IPS-18c (cell line): Measurements from ENCODE around the gene CASZ1.

Source experiments
- H3K4me3 ChIP-seq: 2 replicates; pipeline ENCODE4 v1.7.0; 2013; ENCODE audit warnings: low read depth, mild to moderate bottlenecking, low read length, moderate library complexity; ENCODE audit not compliant: insufficient read depth
- H3K9me3 ChIP-seq: one replicate; pipeline ENCODE4 v1.6.1; 2013; ENCODE audit warnings: mild to moderate bottlenecking, low read length, moderate library complexity; ENCODE audit not compliant: control insufficient read depth, insufficient read depth

The CASZ1 gene

DNA sequence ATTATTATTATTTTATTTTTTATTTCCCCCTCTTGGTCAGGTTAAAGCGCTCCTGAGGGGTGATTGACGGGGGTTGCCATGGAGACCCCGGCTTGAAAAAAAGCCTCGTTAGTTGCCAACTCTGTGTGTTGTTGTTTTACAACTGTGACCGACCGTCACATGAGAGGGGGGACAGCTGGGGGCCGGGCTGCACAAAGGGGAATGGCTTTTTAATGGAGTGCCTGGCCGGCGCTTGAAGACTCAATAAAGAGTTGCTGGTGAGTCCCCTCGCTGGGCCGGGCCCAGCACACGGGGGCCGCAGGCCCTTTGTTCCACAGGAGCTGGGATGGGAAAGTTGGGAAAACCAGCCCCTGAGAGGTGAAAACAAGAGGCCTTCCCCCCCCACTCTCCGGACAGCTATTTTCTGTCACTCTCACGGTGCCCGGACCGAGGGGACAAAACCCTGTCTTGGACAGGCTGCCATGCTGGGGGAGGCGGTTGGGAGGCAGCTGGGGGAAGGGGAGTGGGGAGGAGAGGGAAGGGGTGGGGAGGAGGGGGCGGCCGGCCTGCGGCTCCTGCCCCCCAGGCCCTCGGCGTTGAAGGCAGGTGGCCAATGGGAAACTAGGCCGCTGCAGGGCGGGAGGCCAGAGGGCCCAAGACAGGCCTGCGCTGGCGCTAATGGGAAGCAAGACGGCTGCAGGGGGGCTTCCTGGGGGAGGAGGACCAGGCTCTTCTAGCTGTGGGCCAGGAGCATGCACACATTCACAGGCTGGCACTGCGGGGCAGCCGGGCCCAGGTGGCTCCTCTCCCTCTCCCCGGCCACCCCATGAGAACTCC is 67.6 kb downstream of the CASZ1 start:
- H3K4me3 ChIP-seq = no peak overlapping the region
- no peaks in the 10 kb centered on the region for H3K9me3 ChIP-seq

DNA sequence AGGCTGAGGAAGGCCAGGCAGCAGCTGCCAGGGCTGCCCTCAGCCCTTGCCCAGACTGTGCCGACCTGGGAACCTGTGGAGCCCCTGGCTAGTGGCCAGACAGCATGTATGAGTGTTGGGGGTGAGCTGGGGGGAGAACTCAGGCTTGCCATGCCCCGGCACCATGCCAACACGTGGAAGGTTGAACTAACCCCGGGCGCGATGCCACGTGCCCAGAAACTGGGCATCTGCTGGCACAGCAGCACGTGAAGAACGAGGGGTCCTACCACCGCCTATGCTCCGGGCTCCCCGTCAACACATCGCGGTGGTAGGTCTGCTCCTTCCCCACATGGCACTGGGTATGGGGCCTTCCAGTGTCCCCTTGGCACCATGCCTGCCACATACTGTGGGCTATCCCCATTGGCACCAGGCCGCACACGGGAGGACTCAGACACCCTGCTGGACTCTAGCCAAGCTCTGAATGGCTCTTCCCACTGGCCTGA is 68.7 kb downstream of the CASZ1 start:
- Histone ChIP-seq H3K4me3 (no peak overlapping the region), H3K9me3 (no peaks in the 10 kb centered on the region)

DNA sequence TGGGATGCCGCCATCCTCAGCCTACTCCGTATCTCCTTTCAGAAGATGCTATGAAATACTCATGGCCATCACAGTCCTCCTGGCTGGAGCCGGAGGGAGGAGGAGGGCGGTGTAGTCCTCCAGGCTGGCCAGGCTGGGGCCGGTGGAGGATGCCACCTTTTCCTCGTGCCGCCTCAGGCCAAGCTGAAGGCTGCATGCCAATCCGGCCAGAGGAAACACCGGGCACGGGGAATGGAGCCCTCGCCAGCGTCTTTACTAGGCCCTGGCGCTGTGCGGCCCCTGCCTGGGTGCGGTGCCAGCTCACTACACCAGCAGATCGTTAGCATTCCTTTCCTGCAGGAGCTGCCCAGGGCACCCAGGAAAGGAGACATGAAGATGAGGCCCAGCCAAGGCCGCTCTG is 70.1 kb downstream of the CASZ1 start:
- Histone ChIP-seq H3K9me3 (no peaks in the 10 kb centered on the region), H3K4me3 (no peak overlapping the region)

DNA sequence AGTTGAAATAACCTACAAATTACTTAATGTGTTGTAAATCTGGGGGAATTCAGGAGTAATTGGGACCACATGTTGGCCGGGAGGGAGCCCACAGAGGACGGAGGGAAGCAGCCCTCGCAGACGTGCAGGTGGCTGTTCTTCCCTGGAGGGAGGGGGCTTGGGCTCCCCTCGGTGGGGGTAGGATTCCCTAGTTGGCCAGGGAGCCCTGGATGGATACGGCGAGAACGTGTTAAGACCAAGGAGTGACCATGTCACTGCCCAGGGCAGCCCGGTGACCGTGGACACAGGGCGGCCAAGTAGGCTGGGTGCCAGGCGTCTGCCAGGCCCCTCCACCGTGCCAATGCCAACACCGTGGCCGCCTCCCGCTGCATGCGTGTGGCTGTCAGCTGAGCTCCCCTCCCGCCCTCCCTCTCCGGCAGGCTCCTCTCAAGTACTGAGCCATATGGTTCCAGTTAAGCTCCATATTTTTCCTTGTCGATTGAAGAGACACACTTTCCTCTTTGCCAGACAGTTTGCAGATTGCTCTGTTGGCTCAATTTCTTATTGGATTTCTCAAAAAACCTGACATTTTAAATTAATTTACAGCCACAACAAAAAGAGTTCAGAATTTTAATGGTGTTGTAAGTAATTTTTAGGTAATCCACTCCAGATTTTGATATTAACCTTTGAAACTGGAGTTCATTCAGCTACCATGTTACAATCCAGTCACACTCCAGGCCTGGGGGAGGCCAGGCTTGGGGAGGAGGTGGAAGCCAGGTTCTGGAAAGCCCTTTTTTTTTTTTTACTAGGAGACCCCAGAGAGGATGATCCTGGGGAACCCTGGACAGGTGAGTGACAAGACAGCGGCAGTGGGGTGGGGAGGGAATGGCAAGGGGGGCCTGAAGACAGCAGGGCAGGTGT is 71.2 kb downstream of the CASZ1 start:
- no peak overlapping the region for H3K4me3 ChIP-seq
- no peaks in the 10 kb centered on the region for H3K9me3 ChIP-seq

DNA sequence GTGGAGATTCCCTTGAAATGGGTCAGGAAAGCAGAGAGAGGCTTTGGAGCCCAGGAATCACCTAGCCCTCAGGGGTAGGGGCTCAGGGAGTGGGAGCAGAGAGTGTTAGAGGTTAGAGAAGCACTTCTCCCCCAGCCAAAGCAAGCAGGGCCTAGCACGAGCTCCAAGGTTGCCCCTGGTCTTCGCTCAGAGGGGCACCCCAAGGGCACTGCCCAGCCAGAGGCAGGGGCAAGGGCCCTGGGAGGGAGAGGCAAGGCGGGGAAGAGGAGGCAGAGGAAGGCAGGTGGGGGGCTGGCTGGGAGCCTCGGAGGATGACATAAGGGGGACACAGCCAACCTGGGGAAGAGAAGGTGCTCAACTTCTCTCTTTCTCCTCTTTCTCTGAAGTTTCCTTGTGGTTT is 71.9 kb downstream of the CASZ1 start:
- no peaks in the 10 kb centered on the region for H3K9me3 ChIP-seq
- no peak overlapping the region for H3K4me3 ChIP-seq

DNA sequence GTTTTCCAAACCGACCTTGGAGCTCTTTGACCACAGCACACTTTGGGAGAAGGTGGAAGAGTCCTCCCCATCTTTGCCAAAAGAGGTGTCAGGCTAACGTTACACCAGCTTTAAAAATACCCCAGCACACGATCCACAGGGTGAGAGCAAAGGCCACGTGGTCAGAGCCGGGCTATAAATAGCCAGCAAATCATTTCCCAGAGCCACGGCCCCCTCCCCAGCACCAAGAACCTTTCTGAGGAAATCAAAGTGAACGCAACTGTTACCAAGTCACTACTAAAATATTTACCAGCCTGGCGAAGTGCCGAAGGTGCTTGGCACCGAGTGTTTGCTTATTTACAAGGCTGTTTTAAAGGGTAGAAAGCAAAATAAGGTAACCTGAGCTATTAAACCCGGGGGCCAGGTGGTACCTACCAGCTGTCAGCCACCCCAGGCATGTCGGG is 72.4 kb downstream of the CASZ1 start:
- no peak overlapping the region for H3K4me3 ChIP-seq

DNA sequence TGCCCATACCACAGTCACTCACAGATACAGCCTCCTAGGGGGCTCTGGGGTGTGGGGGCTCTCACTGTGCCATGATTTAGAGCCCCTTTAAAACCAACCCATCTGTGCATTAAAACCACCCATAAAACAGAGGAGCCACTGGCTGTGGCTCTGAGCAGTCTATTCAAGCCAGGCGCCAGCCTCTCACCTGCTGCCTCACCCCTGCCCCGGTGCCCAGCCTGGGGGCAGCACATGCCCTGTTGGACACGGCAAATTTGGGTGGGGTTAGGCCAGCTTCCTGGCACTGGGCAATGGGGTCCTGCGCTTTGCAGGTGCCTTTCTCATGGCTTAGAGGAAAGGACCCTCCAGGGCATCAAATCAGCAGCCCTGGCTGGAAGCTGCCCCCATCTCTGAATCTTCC is 73.1 kb downstream of the CASZ1 start:
- H3K4me3 ChIP-seq = no peak overlapping the region
- H3K9me3 ChIP-seq = no peaks in the 10 kb centered on the region

More for the DNA sequence above, 72.4 kb downstream of the CASZ1 start:
- no peaks in the 10 kb centered on the region for H3K9me3 ChIP-seq

DNA sequence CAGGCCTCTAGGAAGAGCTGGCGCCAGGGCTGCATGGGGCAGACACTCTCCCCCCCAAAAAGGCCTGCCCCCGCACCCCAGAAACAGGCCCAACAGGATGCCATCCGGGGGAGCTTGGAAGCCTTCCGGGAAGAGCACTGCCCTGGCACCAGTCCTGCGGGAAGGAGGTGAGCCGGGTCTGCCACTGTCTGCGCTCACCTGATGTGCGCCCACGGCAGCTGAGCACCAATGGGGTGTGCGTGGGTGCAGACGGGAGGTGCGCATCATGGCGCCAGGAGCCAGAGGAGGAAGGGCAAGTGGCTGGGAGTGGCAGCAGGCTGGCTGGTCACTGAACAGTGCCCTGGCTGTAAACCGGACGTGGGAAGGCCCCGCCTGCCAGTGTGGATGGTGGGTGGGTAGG is 73.6 kb downstream of the CASZ1 start:
- Histone ChIP-seq H3K9me3 (no peaks in the 10 kb centered on the region), H3K4me3 (no peak overlapping the region)

DNA sequence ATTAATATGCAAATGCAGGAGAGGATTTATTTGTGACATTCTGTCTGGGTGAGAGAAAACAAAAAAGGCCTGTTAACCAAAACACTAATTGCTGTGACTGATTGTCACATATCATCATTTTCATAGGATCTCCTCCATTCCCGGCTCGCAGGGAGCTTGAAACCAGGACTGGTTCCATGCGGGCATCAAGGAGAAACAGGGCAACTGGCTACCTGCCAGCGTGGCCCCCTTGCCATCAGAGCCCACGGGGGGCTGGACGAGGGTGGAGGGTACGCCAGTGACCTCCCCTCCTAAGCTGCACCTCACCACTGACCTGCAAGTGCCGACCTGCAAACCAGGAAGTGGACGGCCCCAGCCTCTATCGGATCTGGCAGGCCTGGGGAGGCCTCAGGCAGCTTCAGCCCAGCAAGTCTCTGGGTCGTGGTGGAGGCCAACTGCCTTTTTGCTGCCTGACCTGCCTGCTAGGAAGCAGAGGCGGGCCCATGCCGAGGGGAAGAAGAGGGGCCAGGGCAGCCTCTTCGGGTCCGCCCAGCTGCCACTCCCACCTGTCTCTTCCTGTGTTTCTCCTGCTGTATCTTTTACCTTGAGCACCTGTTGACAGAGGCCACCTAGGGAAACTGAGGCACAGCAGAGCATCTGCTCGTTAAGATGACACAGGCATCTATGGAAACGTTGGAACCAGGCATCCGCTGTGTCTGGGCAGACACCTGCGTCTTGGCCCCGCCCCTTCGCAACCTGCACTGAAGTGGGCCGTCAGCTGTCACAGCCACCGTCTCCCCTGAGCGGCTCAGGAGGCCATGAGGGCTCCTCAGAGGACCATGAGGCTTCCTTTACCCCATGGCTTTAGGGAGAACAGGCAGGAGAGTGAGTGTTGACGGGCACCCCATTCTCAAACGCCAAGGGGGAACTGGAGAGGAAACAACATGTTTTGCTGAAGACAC is 74.8 kb downstream of the CASZ1 start:
- Histone ChIP-seq H3K4me3 (no peak overlapping the region), H3K9me3 (no peaks in the 10 kb centered on the region)

DNA sequence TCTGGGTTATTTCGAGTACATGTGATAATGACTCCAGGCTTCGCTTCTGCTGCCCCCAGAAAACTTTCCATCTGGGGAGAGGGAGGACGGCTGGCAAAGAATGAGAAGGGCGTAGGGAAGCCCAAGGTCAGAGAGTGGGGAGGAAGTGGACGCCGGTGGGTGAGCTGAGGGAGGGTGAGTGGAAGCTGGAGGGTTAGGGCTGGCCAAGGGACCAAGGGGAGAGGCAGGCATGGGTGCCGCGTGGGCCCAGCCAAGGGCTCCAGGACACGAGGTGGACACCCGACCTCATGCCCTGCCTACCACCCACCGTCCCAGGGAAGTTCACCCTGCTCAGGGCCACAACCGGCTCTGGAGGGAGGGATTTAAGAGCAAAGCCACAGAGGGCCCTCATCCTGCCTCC is 75.8 kb downstream of the CASZ1 start:
- Histone ChIP-seq H3K4me3 (no peak overlapping the region), H3K9me3 (no peaks in the 10 kb centered on the region)

DNA sequence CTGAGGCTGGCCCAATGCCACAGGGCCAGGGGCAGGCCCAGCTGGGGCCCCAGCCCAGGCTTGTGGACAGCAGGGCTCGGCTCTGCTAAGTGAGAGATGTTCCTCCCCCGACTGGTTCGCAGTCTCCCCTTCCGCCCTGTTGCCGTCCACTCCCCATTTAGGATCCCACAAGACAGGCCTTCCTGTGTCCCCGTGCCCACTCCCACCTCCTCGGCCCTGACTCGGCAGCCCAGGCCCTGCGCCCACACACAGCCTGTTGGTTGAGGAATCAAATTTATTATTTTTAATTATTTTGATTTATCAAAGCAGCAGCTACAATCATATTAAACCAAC is 78.4 kb downstream of the CASZ1 start:
- Histone ChIP-seq H3K9me3 (no peaks in the 10 kb centered on the region), H3K4me3 (no peak overlapping the region)

DNA sequence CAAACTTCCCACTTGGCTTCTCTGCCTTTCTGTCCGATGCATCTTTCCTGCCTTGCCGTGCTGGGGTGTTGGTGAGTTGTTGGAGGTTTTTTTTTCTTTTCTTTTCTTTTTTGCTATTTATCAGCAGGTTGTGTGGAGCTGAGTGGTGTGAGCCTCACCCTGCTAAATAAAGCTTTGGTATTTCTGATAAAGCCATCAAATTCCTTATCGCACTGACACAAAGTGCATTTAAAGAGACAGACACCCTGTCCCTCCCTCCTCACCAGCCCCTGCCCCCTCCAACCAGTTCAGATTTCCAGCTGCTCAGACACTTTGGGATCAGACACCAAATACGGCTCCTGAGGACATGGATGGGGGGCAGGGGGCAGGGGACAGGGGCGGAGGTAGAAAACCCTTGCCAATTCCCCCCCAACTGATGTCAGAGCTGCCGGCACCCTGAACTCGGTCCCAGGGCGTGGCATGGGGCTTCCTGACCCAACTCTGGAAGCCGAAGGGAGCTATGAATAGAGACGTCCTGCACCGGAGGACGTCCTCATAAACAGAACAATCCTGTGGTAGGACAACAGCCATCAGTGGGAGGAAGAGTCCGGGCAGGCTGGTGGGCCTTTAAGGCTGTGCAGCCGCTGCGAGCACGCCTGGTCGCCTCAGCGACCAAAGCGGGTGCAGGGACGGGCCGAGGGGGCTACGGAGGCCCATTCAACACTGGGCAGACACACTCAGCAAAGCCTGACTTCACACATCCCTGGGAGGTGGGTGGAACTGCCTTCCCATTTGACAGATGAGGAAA is 79.0 kb downstream of the CASZ1 start:
- Histone ChIP-seq H3K9me3 (no peaks in the 10 kb centered on the region), H3K4me3 (no peak overlapping the region)

DNA sequence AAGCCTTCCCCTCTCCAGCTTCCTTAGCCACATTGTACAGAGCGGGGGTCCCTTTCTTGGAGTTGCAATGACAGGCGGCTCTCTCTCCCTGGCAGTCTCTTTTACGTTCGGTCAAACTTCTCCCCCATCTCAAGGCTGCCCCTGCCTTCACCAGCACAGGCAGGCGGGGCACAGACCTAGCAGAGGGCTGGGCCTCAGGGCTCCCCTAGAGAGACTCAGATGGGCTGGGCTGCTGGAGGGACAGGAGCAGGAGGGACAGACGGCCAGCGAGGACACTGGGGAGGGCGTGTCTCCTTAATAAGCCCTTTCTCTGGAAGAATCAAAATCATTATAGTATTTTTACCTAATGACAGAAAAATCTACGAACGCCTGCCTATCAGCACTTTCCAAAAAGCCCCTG is 79.6 kb downstream of the CASZ1 start:
- no peak overlapping the region for H3K4me3 ChIP-seq
- no peaks in the 10 kb centered on the region for H3K9me3 ChIP-seq

DNA sequence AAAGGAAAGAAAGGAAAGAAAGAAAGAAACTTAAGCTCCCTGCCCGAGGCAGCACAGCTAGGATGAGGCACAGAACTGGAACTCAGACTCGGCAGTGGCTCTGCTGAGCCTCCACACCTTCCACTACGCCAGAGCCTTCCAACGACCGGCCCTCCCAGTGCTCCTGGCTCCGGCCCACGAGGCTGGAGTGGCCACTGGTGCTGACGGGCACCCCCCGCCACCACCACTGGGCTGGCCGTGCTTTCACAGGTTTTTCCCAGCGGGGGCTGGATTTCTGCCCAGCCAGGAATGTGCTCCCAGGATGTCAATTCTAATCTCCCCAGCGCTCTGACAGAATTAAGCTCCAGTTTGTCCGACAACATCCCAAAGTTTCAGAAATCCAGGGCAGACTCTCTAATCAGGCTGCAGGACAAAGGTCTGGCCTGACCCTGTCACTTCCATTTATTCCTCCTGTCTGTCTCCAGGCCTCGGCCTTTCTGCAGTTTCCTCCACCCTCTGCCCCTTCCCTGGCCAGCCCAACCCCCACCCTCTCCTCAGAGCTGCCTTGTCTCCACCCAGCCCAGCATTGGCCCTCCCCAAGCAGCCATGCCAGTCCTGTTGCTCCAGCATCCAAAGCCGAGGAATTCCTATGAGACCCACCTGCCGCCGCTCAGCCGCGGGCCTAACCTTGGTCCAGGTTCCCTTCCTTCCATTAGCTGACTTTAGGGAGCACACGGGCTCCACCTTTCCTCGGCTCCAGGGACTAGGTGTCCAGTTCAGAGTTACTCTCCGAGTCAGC is 81.9 kb downstream of the CASZ1 start:
- Histone ChIP-seq H3K9me3 (no peaks in the 10 kb centered on the region), H3K4me3 (no peak overlapping the region)

DNA sequence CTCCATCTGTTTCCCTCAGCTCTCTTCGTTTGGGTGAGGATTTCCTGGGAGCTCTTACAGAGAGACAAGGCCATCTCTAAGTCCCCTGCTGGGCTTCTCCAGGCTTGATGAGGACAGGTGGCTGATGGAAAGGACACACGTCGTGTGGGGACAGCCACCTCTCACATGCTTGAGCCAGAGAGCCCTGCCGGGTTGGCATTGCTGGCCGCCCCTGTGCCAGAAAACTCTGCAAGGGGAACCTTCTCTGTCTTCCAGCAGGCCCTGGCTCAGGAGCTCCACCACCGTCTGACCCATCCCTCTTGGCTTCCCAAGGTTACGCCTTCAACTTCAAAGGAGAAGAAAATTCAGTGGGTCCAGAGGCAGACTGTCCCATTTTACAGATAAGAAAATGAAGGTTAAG is 82.8 kb downstream of the CASZ1 start:
- Histone ChIP-seq H3K4me3 (no peak overlapping the region), H3K9me3 (no peaks in the 10 kb centered on the region)
